GM18909 (cell line): ENCODE data around the gene AGFG1.
A peak's percentile ranks its signal among the peaks of the same experiment; 100 is the strongest.
"Not testable (repeated sequence)": the region's sequence is repeated elsewhere in the genome, so short reads cannot be mapped to it uniquely, and the experiment has no call there.

Experiments used
- ATAC-seq: cut with Tn5 transposase; IDR thresholded peaks from one replicate; pipeline ENCODE4 v1.9.1; 2021; ENCODE audit warnings: mild to moderate bottlenecking; ENCODE audit not compliant: unreplicated experiment, poor library complexity

Gene AGFG1

GRCh38 chr2:227528803-227529202 is 56.8 kb downstream of the AGFG1 start:
- ATAC-seq: no peak

GRCh38 chr2:227529871-227530270 is 57.9 kb downstream of the AGFG1 start:
- no peak for ATAC-seq

DNA sequence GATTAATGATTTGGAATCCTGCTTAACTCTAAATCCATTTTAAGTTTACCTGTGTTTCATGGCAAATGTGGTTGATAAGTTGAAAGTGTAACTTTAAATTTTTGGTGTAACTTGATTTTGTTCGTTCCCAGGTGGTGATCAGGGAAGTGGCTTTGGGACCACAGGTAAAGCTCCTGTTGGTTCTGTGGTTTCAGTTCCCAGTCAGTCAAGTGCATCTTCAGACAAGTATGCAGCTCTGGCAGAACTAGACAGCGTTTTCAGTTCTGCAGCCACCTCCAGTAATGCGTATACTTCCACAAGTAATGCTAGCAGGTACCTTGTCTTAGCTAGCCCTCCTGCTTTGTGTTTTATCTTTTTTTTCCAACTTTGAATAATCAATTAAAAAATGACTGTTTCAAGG is 62.8 kb downstream of the AGFG1 start:
- peak; percentile 80 for ATAC-seq

- no peak for ATAC-seq
Measured at GRCh38 chr2:227536445-227536844, 64.5 kb downstream of the AGFG1 start.

DNA sequence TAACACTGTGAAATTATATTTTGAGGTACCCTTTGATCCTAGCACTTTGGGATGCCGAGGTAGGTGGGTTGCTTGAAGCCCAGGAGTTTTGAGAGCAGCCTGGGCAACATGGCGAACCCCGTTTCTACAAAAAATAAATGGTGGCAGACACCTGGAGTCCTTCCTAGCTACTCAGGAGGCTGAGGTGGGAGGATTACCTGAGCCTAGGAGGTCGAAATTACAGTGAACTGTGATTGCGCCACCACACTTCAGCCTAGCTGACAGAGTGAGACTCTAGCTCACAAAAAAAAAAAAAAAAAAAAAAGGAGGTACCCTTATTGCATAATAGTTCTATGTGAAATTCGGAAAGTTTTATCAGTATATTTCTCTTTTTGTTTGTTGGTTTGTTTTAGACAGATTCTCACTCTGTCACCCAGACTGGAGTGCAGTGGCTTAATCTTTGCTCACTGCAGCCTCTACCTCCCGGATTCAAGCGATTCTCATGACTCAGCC is 67.6 kb downstream of the AGFG1 start:
- ATAC-seq: no peak

- ATAC-seq: not testable (repeated sequence)
Measured at GRCh38 chr2:227540352-227540751, 68.4 kb downstream of the AGFG1 start.

- ATAC-seq: no peak
Measured at GRCh38 chr2:227545990-227546389, 74.0 kb downstream of the AGFG1 start.

DNA sequence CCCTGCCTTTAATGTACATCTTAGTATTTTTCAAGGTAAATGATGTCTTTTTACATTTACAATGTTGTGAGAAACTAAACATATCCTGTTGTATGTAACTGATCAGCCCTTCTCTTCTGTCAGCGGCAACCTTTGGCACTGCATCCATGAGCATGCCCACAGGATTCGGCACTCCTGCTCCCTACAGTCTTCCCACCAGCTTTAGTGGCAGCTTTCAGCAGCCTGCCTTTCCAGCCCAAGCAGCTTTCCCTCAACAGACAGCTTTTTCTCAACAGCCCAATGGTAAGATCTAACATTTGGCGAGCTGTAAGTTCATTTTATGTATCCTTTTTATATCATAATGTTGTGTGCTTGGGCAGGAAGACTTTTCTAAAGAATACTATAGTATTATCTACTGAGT is 79.9 kb downstream of the AGFG1 start:
- ATAC-seq: no peak

GRCh38 chr2:227562581-227562980 is 90.6 kb downstream of the AGFG1 start:
- no peak for ATAC-seq

DNA sequence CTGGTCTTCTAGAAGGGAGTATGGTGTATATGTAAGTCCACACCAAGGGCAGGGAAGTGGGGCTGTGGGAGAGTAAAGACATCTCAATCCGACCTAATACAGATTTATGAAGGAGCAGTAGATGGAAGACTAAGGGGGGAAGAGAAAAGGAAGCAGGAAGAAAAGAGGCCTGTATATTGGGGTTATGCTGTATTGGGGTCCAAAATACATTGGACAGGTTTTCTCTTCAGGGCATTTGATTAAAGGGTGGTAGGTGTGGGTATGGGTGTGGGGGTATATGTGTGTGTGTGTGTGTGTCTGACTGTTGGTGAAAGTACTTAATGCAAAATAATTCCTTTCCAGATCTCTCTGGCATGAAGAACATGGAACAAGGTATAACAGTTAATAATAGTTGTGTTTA is 93.1 kb downstream of the AGFG1 start:
- no peak for ATAC-seq

- no peak for ATAC-seq
Measured at GRCh38 chr2:227566012-227566411, 94.1 kb downstream of the AGFG1 start.

DNA sequence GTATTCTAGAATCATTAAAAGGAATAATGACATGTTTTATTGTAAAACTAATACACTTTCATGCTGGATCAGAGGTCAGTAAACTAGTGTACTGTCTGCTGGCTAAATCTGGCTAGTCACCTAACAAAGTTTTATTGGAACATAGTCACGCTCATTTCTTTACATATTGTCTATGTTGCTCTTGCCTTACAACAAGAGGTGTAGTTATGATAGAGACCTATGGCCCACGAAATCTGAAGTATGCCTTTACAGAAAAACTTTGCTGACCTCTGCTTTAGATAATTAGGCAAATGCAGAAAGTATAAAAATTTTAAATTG is 96.9 kb downstream of the AGFG1 start:
- ATAC-seq: no peak

- no peak for ATAC-seq
Measured at GRCh38 chr2:227570615-227571014, 98.7 kb downstream of the AGFG1 start.

DNA sequence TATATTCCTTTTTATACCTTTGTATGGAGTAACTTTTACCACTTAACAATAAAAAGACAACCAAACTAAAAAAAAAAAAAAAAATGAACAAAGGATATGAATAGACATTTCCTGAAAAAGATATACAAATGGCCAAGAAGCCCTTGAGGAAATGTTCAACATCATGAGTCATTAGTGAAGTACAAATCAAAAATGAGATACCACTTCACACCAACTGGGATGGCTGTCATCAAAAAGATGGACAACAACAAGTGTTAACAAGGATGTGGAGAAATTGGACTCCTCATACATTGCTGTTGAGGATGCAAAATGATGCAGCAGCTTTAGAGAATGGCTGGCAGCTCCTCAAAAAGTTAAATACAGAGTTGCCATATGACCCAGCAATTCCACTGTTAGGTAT is 104.2 kb downstream of the AGFG1 start:
- ATAC-seq: no peak

DNA sequence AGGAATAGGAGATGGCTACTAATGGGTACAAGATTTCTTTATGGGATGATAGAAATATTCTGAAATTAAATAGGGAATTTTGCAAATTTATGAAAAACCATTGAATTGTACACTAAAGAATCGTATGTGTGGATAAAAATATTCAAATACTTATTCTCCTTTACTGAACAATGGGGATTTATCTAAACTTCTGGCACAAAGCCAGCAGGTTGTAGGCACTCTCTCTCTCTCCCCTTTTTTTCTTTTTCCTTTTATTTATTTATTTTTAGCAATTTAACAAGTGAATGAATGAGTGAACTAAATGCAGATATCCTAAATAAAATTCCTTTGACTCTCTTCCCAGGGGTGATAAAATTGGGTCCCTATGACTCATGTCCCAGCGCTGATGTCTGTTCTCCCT is 104.9 kb downstream of the AGFG1 start:
- no peak for ATAC-seq

- ATAC-seq: no peak
Measured at GRCh38 chr2:227577555-227577954, 105.6 kb downstream of the AGFG1 start.

DNA sequence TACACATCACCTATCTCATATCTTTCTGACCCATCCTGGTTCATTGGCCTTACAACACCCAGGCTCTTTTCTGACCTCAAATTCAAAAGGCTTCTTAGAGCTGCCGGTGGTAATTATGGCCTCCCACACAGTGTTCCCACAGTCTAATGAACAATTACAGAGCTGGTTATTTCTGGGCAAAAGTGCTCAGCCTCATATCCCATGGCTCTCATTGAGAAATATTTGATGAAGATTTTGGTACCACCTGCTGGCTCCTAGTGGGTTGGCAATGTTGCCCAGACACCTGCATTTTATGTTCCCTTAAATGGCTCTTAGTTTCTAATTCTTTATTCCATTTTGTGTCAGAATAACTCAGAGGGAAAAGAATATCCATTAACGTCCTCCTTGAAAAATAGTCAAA is 106.7 kb downstream of the AGFG1 start:
- ATAC-seq: no peak

DNA sequence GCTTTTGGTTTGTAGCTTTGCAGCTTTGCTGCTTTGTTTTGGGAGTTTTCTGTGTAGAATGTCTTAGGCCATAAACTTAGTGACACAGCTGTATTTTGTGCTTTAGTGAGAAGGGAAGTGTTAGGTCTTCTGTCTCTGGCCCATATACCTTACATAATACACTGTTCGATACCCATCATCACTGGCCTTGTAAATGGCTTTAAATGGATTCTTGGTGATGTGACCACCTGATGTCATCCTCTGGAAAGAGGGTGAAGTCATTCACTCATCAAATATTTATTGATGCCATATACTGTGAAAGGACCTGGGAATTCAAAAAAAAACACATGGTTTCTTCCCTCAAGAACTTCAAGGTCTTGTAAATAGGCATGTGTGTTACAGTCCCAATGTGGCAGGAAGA is 107.8 kb downstream of the AGFG1 start:
- ATAC-seq: no peak

DNA sequence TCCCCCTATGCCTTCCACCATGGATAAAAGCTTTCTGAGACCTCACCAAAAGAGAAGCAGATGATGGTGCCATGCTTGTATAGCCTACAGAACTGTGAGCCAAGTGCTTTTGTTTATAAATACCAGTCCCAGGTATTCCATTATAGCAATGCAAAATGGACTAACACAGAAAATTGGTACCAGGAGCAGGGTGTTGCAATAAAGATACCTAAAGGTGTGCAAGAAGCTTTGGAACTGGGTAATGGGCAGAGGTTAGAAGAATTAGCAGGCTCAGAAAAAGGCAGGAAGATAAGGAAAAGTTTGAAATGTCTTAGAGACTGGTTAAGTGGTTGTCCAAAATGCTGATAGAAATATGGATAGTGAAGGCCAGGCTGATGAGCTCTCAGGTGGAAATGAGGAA is 110.4 kb downstream of the AGFG1 start:
- ATAC-seq: no peak

- no peak for ATAC-seq
Measured at GRCh38 chr2:227592694-227593387, 120.9 kb downstream of the AGFG1 start.

DNA sequence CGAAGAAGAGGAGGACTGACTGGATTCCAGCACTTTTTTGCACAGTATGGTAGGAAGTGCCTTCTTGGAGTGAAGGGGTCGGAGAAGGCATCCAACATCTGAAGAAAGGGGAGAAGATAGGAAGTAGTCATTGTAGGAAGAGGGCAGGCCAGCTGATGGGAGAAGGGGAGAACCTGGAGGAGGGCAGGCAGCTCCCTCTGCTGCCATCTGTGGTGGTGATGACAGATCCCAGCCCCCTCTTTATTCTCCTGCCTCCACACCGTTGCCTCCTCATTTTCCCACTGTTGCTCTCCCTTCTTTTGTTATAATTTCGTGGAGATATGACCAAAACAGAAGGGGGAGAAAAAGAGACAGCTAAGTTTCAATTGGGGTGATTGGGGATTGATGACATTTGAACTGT is 123.8 kb downstream of the AGFG1 start:
- ATAC-seq: no peak

DNA sequence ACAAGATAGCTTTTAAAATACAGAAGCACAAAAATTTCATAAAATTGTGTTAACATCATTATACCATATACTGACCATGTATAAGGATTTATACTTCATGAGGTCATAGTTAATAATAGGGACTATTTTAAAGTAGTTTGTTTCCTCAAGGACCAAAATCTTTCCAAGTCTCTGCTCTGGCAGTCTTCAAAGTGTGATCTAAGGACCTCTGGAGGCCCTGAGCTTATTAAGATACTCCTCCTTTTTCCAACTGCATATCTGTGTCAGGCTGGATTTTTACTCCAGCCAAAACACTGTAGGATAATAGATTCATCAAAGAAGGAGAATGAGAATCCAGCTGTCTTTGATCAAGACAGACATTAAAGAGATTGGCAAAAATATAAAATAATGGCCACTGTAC is 125.1 kb downstream of the AGFG1 start:
- no peak for ATAC-seq

- ATAC-seq: no peak
Measured at GRCh38 chr2:227597998-227598397, 126.0 kb downstream of the AGFG1 start.
